OCI-LY1 (cell line): ENCODE results near the gene ODAD3.
A peak's percentile ranks its signal among the peaks of the same experiment; 100 is the strongest.

Experiments
- H2AFZ ChIP-seq: fragments of 200-600 bp; sonication (generic), shearing (Covaris generic); 2 replicates; pipeline ENCODE4 v1.6.0; 2014; ENCODE audit warnings: antibody characterized with exemption, mild to moderate bottlenecking, low read length
- H3F3A ChIP-seq: fragments of 200-600 bp; sonication (generic), shearing (Covaris generic); 2 replicates; pipeline ENCODE4 v1.6.0; 2014; ENCODE audit warnings: mild to moderate bottlenecking, antibody characterized with exemption, low read length, moderate library complexity; ENCODE audit not compliant: insufficient read depth
- H3K27ac ChIP-seq: fragments of 200-600 bp; sonication (generic); 2 replicates; pipeline ENCODE4 v1.5.1; 2014; ENCODE audit warnings: low read length, mixed run types, mild to moderate bottlenecking, low read depth; ENCODE audit not compliant: poor library complexity, severe bottlenecking
- H3K27me3 ChIP-seq: fragments of 200-600 bp; sonication (generic); 2 replicates; pipeline ENCODE4 v1.6.0; 2014; ENCODE audit warnings: antibody characterized with exemption, mild to moderate bottlenecking, low read length, moderate library complexity; ENCODE audit not compliant: insufficient read depth
- H3K36me3 ChIP-seq: fragments of 200-600 bp; sonication (generic); 2 replicates; pipeline ENCODE4 v1.6.1; 2014; ENCODE audit warnings: mild to moderate bottlenecking, antibody characterized with exemption, low read length, moderate library complexity, mixed read lengths; ENCODE audit not compliant: insufficient read depth
- H3K4me1 ChIP-seq: fragments of 200-600 bp; sonication (generic); 2 replicates; pipeline ENCODE4 v1.5.1; 2014; ENCODE audit warnings: mild to moderate bottlenecking, low read length, moderate library complexity; ENCODE audit not compliant: insufficient read depth, severe bottlenecking
- H3K4me2 ChIP-seq: fragments of 200-600 bp; sonication (generic), shearing (Covaris generic); 2 replicates; pipeline ENCODE4 v1.6.1; 2014; ENCODE audit warnings: low read length
- H3K4me3 ChIP-seq: fragments of 200-600 bp; sonication (generic); 2 replicates; pipeline ENCODE4 v1.5.1; 2014; ENCODE audit warnings: low read length, low read depth, mild to moderate bottlenecking, mixed read lengths; ENCODE audit not compliant: poor library complexity, severe bottlenecking
- H3K79me2 ChIP-seq: fragments of 200-600 bp; shearing (Covaris generic); 2 replicates; pipeline ENCODE4 v1.6.1; 2016; ENCODE audit warnings: mixed run types, low read length, mixed read lengths; ENCODE audit not compliant: insufficient read depth
- H3K9ac ChIP-seq: fragments of 200-600 bp; sonication (generic), shearing (Covaris generic); 2 replicates; pipeline ENCODE4 v1.6.1; 2014; ENCODE audit warnings: mild to moderate bottlenecking, low read length, mixed read lengths
- H3K9me2 ChIP-seq: fragments of 200-600 bp; sonication (generic), shearing (Covaris generic); 2 replicates; pipeline ENCODE4 v1.6.1; 2014; ENCODE audit warnings: low read depth, mild to moderate bottlenecking, low read length, mixed read lengths
- H3K9me3 ChIP-seq: fragments of 200-600 bp; shearing (Covaris generic); 2 replicates; pipeline ENCODE4 v1.6.1; 2014; ENCODE audit warnings: low read length, mixed read lengths
- H4K20me1 ChIP-seq: fragments of 200-600 bp; sonication (generic), shearing (Covaris generic); 2 replicates; pipeline ENCODE4 v1.6.0; 2016; ENCODE audit warnings: mild to moderate bottlenecking, low read length; ENCODE audit not compliant: insufficient read depth
- EZH2 ChIP-seq: fragments of 200-600 bp; sonication (generic), shearing (Covaris generic); IDR thresholded peaks from 2 replicates; pipeline ENCODE4 v1.8.0; 2017; ENCODE audit warnings: borderline replicate concordance, mixed run types, mild to moderate bottlenecking, antibody characterized with exemption, low read length, moderate library complexity, mixed read lengths
- TF ChIP-seq, protein P1 (sequence below): fragments of 200-600 bp; sonication (generic), shearing (Covaris generic); IDR thresholded peaks from 2 replicates; pipeline ENCODE4 v1.5.1; 2017; ENCODE audit warnings: mild to moderate bottlenecking, antibody characterized with exemption, low read length, moderate library complexity, mixed read lengths

Gene ODAD3

DNA sequence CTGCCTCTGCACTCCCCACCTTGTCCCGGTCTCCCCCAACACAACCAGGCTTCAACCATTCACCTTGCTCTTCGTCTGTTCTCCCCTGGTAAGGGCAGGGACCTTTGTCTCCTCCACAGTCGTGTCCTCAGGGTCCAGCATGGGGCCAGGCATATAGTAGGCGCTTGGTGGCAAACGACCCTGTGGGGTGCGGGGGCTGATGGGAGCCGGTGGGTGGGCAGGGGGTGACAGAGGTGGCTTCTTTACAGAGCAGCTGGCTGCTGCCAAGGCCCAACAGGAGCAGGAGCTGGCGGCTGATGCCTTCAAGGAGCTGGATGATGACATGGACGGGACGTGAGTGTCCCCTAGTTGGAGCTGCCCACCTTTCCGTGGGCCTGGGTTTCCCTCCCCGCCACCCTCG, 10.2 kb upstream of the ODAD3 start:
- no peaks in the 10 kb centered on the region for H3K9me3 ChIP-seq
- peaks cover 89% of the 10 kb centered on the region for H3K36me3 ChIP-seq
- H4K20me1 ChIP-seq: no peaks in the 10 kb centered on the region
- no peaks in the 10 kb centered on the region for H3K27me3 ChIP-seq
- H3F3A ChIP-seq: no peaks in the 10 kb centered on the region
- TF ChIP-seq EZH2: no peak
- TF ChIP-seq, protein P1, sequence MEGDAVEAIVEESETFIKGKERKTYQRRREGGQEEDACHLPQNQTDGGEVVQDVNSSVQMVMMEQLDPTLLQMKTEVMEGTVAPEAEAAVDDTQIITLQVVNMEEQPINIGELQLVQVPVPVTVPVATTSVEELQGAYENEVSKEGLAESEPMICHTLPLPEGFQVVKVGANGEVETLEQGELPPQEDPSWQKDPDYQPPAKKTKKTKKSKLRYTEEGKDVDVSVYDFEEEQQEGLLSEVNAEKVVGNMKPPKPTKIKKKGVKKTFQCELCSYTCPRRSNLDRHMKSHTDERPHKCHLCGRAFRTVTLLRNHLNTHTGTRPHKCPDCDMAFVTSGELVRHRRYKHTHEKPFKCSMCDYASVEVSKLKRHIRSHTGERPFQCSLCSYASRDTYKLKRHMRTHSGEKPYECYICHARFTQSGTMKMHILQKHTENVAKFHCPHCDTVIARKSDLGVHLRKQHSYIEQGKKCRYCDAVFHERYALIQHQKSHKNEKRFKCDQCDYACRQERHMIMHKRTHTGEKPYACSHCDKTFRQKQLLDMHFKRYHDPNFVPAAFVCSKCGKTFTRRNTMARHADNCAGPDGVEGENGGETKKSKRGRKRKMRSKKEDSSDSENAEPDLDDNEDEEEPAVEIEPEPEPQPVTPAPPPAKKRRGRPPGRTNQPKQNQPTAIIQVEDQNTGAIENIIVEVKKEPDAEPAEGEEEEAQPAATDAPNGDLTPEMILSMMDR: no peak
- no peak overlapping the region for H3K27ac ChIP-seq
- H3K4me1 ChIP-seq: no peaks in the 10 kb centered on the region
- no peak overlapping the region for H3K4me3 ChIP-seq
- H3K4me2 ChIP-seq: no peak overlapping the region
- no peak overlapping the region for H3K9ac ChIP-seq
- no peak overlapping the region for H2AFZ ChIP-seq
- H3K79me2 ChIP-seq: no peaks in the 10 kb centered on the region
- H3K9me2 ChIP-seq: no peaks in the 10 kb centered on the region

DNA sequence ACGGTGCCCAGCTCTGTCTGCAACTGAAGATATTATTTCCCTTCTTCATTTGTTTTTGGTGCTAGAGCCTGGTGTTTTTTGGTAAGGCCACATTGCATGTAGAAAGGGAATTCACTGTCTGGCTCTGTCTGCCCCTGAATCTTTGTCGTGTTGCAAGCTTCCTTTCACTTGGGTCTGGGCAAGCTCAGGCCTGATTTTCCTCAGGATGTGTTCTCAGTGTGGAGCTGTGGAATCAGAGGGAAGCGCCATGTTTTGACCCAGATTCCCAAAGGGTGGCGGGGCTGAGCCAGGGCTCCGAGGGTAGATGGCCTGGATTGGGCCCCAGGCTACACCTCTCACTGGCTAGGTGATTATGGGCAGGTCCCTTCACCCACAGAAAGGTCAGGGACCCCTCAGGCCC, 9.1 kb upstream of the ODAD3 start:
- H3K36me3 ChIP-seq: peaks cover 90% of the 10 kb centered on the region
- no peak for TF ChIP-seq EZH2
- TF ChIP-seq, protein P1: no peak

DNA sequence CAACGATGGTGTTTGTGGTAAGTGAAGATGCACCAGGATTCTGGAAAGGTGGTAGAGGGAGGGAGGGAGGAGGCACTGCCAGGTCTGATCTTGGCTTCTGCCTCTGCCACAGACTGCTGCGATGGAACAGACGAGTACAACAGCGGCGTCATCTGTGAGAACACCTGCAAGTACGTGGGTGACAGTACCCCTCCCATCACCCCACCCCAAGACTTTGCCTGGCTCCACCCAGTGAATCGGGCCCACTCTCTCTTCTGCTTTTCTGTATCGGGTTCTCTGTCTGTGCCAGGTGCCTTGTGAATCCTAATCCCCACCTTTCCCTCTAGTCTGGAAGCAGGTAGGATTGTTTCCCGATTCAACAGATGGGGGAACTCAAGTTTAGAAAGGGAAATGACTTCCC, 3.0 kb upstream of the ODAD3 start:
- Histone ChIP-seq H3K4me1 (peaks cover 30% of the 10 kb centered on the region), H2AFZ (no peak overlapping the region), H3K27me3 (no peaks in the 10 kb centered on the region), H3K27ac (peak overlapping the region; percentile 79), H3K9me2 (no peaks in the 10 kb centered on the region), H3K79me2 (no peaks in the 10 kb centered on the region), H3K4me2 (peak overlapping the region; percentile 52; the same call in 1 of the 2 replicates), H3F3A (no peaks in the 10 kb centered on the region), H3K9me3 (no peaks in the 10 kb centered on the region), H4K20me1 (no peaks in the 10 kb centered on the region), H3K9ac (peak overlapping the region; percentile 2; the same call in 1 of the 2 replicates), H3K36me3 (peaks cover 62% of the 10 kb centered on the region), H3K4me3 (no peak overlapping the region)
- no peak for TF ChIP-seq EZH2
- TF ChIP-seq, protein P1: no peak

More for the DNA sequence above, 9.1 kb upstream of the ODAD3 start:
- Histone ChIP-seq H3K4me3 (no peak overlapping the region), H2AFZ (no peak overlapping the region), H3F3A (no peaks in the 10 kb centered on the region), H3K27ac (no peak overlapping the region), H3K9me3 (no peaks in the 10 kb centered on the region), H4K20me1 (no peaks in the 10 kb centered on the region), H3K9me2 (no peaks in the 10 kb centered on the region), H3K4me2 (no peak overlapping the region), H3K9ac (no peak overlapping the region), H3K27me3 (no peaks in the 10 kb centered on the region), H3K79me2 (no peaks in the 10 kb centered on the region), H3K4me1 (no peaks in the 10 kb centered on the region)
